PC-3 (cell line): ENCODE data around the gene PLXNA3.

Source experiments
- CTCF ChIP-seq: fragments of 300-600 bp; sonication (generic); conservative IDR thresholded peaks from 2 replicates; pipeline ENCODE4 v1.5.1; 2017; ENCODE audit warnings: antibody characterized with exemption, low read depth, mild to moderate bottlenecking, low read length
- EZH2 ChIP-seq: fragments of 300-600 bp; sonication (generic); IDR thresholded peaks from one replicate; pipeline ENCODE4 v1.6.1; 2017; ENCODE audit warnings: antibody characterized with exemption, mild to moderate bottlenecking, low read length; ENCODE audit not compliant: unreplicated experiment

DNA sequence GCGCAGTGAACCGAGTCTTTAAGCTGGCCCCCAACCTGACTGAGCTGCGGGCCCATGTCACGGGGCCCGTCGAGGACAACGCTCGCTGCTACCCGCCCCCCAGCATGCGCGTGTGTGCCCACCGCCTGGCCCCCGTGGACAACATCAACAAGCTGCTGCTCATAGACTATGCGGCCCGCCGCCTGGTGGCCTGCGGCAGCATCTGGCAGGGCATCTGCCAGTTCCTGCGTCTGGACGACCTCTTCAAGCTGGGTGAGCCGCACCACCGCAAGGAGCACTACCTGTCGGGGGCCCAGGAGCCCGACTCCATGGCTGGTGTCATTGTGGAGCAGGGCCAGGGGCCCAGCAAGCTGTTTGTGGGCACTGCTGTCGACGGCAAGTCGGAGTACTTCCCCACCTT lies 2.2 kb downstream of the PLXNA3 start:
- TF ChIP-seq EZH2 (no peak), CTCF (no peak)
